ENCODE data around the gene YPEL4. TPM values are rescaled to one million over a fixed set of nuclear protein-coding genes. Genes with fewer than 3 reads are reported as not detected.

YPEL4 gene
- total and polyA plus RNA-seq, 2 donors from 2014 or later = 0.82 to 0.88 TPM

- FAIRE-seq = no peak
Observed at GRCh38 chr11:57626895-57627294, 22.8 kb downstream of the YPEL4 start.

GRCh38 chr11:57624864-57625263, 24.8 kb downstream of the YPEL4 start:
- FAIRE-seq = no peak
- TF ChIP-seq CTCF (IDR thresholded peaks at IDR 0.05; ENCODE audit: borderline replicate concordance, extremely low read depth, insufficient read depth) = no peak
- no peaks in the 10 kb centered on the region for H3K4me1 ChIP-seq (ENCODE audit: control insufficient read depth in 2 of 3, insufficient read depth in 2 of 3, low read depth in 1 of 3, low read length in 3 of 3)

More at GRCh38 chr11:57626895-57627294, 22.8 kb downstream of the YPEL4 start:
- Histone ChIP-seq H3K4me3 (ENCODE audit: low read length in 3 of 3) (no peak overlapping the region), H3K9ac (ENCODE audit: low read length in 3 of 3) (no peak overlapping the region), H3K27me3 (ENCODE audit: control insufficient read depth, insufficient read depth, low read length) (no peaks in the 10 kb centered on the region), H3K27ac (ENCODE audit: low read depth in 2 of 2, low read length in 2 of 2) (no peak overlapping the region), H3K9me3 (ENCODE audit: control insufficient read depth in 2 of 3, insufficient read depth in 1 of 3, low read length in 3 of 3) (no peaks in the 10 kb centered on the region), H3K4me1 (ENCODE audit: control insufficient read depth in 2 of 3, insufficient read depth in 2 of 3, low read depth in 1 of 3, low read length in 3 of 3) (no peaks in the 10 kb centered on the region), H3K36me3 (ENCODE audit: control insufficient read depth in 2 of 3, insufficient read depth in 3 of 3, low read length in 3 of 3) (no peaks in the 10 kb centered on the region)
- TF ChIP-seq CTCF (IDR thresholded peaks at IDR 0.05; ENCODE audit: borderline replicate concordance, extremely low read depth, insufficient read depth) = no peak
- intact Hi-C loops (cut with DNase I) = no loop called here
- DNase-seq = no peak

GRCh38 chr11:57622263-57622662, 27.4 kb downstream of the YPEL4 start:
- DNase-seq (no peak), FAIRE-seq (no peak)
- Histone ChIP-seq H3K9ac (ENCODE audit: low read length in 3 of 3) (no peak overlapping the region), H3K4me1 (ENCODE audit: control insufficient read depth in 2 of 3, insufficient read depth in 2 of 3, low read depth in 1 of 3, low read length in 3 of 3) (no peaks in the 10 kb centered on the region), H3K4me3 (ENCODE audit: low read length in 3 of 3) (no peak overlapping the region), H3K27me3 (ENCODE audit: control insufficient read depth, insufficient read depth, low read length) (no peaks in the 10 kb centered on the region), H3K27ac (ENCODE audit: low read depth in 2 of 2, low read length in 2 of 2) (no peak overlapping the region), H3K9me3 (ENCODE audit: control insufficient read depth in 2 of 3, insufficient read depth in 1 of 3, low read length in 3 of 3) (peaks cover 0 to 7% (median 0%) of the 10 kb centered on the region in 3 donors), H3K36me3 (ENCODE audit: control insufficient read depth in 2 of 3, insufficient read depth in 3 of 3, low read length in 3 of 3) (no peaks in the 10 kb centered on the region)
- no peak for TF ChIP-seq CTCF (IDR thresholded peaks at IDR 0.05; ENCODE audit: borderline replicate concordance, extremely low read depth, insufficient read depth)
- intact Hi-C loops (cut with DNase I) = no loop called here

More at GRCh38 chr11:57624864-57625263, 24.8 kb downstream of the YPEL4 start:
- Histone ChIP-seq H3K27me3 (ENCODE audit: control insufficient read depth, insufficient read depth, low read length) (no peaks in the 10 kb centered on the region), H3K36me3 (ENCODE audit: control insufficient read depth in 2 of 3, insufficient read depth in 3 of 3, low read length in 3 of 3) (no peaks in the 10 kb centered on the region), H3K27ac (ENCODE audit: low read depth in 2 of 2, low read length in 2 of 2) (no peak overlapping the region), H3K9ac (ENCODE audit: low read length in 3 of 3) (no peak overlapping the region), H3K4me3 (ENCODE audit: low read length in 3 of 3) (no peak overlapping the region), H3K9me3 (ENCODE audit: control insufficient read depth in 2 of 3, insufficient read depth in 1 of 3, low read length in 3 of 3) (peaks cover 0 to 4% (median 0%) of the 10 kb centered on the region in 3 donors)
- intact Hi-C loops (cut with DNase I) = no loop called here
- no peak for DNase-seq

GRCh38 chr11:57620467-57620866, 29.2 kb downstream of the YPEL4 start:
- FAIRE-seq (no peak), DNase-seq (no peak)
- H3K4me1 ChIP-seq (ENCODE audit: control insufficient read depth in 2 of 3, insufficient read depth in 2 of 3, low read depth in 1 of 3, low read length in 3 of 3) = no peaks in the 10 kb centered on the region
- peaks cover 0 to 7% (median 0%) of the 10 kb centered on the region in 3 donors for H3K9me3 ChIP-seq (ENCODE audit: control insufficient read depth in 2 of 3, insufficient read depth in 1 of 3, low read length in 3 of 3)
- intact Hi-C loops (cut with DNase I) = no loop called here
- no peaks in the 10 kb centered on the region for H3K27me3 ChIP-seq (ENCODE audit: control insufficient read depth, insufficient read depth, low read length)
- H3K36me3 ChIP-seq (ENCODE audit: control insufficient read depth in 2 of 3, insufficient read depth in 3 of 3, low read length in 3 of 3) = no peaks in the 10 kb centered on the region
- no peak overlapping the region for H3K27ac ChIP-seq (ENCODE audit: low read depth in 2 of 2, low read length in 2 of 2)
- no peak overlapping the region for H3K9ac ChIP-seq (ENCODE audit: low read length in 3 of 3)
- H3K4me3 ChIP-seq (ENCODE audit: low read length in 3 of 3) = no peak overlapping the region
- TF ChIP-seq CTCF (IDR thresholded peaks at IDR 0.05; ENCODE audit: borderline replicate concordance, extremely low read depth, insufficient read depth) = no peak

Data from kidney (tissue), 14 donors.